Measurements from ENCODE around the gene ST6GALNAC6. TPM values are rescaled to one million over a fixed set of nuclear protein-coding genes. Genes with fewer than 3 reads are reported as not detected.
A peak's percentile ranks its signal among the peaks of the same experiment; 100 is the strongest.

The ST6GALNAC6 gene
- total RNA-seq, 1 experiment from 2014 or later = 24.5 TPM

DNA sequence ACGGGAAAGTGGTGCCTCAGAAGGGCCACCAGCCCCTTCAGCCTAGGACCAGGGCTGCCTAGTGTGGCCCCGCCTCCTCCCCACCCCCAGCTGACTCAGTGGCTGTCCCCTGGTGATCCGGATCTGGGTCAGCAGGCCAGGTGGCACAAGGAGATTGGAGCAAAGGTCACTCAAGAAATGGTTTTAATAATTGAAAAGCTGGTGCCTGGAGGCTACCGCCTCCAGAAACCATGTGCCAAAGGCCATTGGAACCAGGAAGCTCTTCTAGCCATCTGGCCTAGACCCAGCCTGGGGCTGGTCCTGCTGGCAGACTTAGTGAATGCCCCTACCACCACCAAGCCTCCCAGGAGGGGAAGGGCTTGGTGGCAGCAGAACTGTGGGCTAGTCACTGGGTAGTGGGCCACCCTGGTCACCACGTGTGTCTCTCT, 15.9 kb upstream of the ST6GALNAC6 start:
- no peak overlapping the region for H3K4me3 ChIP-seq (replicated peaks in 1 of 2; ENCODE audit: low read depth in 1 of 2, low read length in 2 of 2)

More for the DNA sequence above, 15.9 kb upstream of the ST6GALNAC6 start:
- RAD21 ChIA-PET (ENCODE audit: low non-redundant PET in 1 of 2, low total read pairs in 2 of 2, uncharacterized antibody in 2 of 2, unreplicated experiment in 2 of 2) = interaction anchor here in 1 of 2 experiments (0.7 kb wide), 1 partner anchor 89 kb away, joined by 3 read pairs; no protein-coding TSS in a partner anchor
- intact Hi-C loops (cut with micrococcal nuclease) = loop anchor here (5.0 kb wide), 2 partner anchors 128 to 353 kb away; partner anchors contain the start of gene CDK9
- TF ChIP-seq POLR2AphosphoS5 (IDR thresholded peaks at IDR 0.05; ENCODE audit: low read depth, low read length) = no peak
- TF ChIP-seq SIN3A (IDR thresholded peaks at IDR 0.05; ENCODE audit: low read depth) = no peak
- no peak for TF ChIP-seq EZH2phosphoT487 (IDR thresholded peaks at IDR 0.05; ENCODE audit: borderline replicate concordance)
- TF ChIP-seq, protein P1, sequence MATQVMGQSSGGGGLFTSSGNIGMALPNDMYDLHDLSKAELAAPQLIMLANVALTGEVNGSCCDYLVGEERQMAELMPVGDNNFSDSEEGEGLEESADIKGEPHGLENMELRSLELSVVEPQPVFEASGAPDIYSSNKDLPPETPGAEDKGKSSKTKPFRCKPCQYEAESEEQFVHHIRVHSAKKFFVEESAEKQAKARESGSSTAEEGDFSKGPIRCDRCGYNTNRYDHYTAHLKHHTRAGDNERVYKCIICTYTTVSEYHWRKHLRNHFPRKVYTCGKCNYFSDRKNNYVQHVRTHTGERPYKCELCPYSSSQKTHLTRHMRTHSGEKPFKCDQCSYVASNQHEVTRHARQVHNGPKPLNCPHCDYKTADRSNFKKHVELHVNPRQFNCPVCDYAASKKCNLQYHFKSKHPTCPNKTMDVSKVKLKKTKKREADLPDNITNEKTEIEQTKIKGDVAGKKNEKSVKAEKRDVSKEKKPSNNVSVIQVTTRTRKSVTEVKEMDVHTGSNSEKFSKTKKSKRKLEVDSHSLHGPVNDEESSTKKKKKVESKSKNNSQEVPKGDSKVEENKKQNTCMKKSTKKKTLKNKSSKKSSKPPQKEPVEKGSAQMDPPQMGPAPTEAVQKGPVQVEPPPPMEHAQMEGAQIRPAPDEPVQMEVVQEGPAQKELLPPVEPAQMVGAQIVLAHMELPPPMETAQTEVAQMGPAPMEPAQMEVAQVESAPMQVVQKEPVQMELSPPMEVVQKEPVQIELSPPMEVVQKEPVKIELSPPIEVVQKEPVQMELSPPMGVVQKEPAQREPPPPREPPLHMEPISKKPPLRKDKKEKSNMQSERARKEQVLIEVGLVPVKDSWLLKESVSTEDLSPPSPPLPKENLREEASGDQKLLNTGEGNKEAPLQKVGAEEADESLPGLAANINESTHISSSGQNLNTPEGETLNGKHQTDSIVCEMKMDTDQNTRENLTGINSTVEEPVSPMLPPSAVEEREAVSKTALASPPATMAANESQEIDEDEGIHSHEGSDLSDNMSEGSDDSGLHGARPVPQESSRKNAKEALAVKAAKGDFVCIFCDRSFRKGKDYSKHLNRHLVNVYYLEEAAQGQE (IDR thresholded peaks at IDR 0.05; ENCODE audit: low read depth) = no peak
- no peak for TF ChIP-seq FOSL1 (IDR thresholded peaks at IDR 0.05; ENCODE audit: low read depth)
- TF ChIP-seq, protein P2, sequence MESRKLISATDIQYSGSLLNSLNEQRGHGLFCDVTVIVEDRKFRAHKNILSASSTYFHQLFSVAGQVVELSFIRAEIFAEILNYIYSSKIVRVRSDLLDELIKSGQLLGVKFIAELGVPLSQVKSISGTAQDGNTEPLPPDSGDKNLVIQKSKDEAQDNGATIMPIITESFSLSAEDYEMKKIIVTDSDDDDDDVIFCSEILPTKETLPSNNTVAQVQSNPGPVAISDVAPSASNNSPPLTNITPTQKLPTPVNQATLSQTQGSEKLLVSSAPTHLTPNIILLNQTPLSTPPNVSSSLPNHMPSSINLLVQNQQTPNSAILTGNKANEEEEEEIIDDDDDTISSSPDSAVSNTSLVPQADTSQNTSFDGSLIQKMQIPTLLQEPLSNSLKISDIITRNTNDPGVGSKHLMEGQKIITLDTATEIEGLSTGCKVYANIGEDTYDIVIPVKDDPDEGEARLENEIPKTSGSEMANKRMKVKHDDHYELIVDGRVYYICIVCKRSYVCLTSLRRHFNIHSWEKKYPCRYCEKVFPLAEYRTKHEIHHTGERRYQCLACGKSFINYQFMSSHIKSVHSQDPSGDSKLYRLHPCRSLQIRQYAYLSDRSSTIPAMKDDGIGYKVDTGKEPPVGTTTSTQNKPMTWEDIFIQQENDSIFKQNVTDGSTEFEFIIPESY (IDR thresholded peaks at IDR 0.05; ENCODE audit: extremely low read depth, insufficient replicate concordance, low read length) = no peak
- TF ChIP-seq EGR1 (IDR thresholded peaks at IDR 0.05; ENCODE audit: low read depth) = no peak
- no peak for TF ChIP-seq YY1 (IDR thresholded peaks at IDR 0.05; ENCODE audit: extremely low read depth, insufficient replicate concordance, low read depth, low read length)
- TF ChIP-seq, protein P3, sequence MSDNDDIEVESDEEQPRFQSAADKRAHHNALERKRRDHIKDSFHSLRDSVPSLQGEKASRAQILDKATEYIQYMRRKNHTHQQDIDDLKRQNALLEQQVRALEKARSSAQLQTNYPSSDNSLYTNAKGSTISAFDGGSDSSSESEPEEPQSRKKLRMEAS (IDR thresholded peaks at IDR 0.05) = no peak
- no peak for TF ChIP-seq CEBPB (IDR thresholded peaks at IDR 0.05; ENCODE audit: low read depth)
- no peak for TF ChIP-seq JUND (IDR thresholded peaks at IDR 0.05)
- TF ChIP-seq POLR2A (IDR thresholded peaks at IDR 0.05; ENCODE audit: borderline replicate concordance, extremely low read depth, insufficient read depth, insufficient read length) = no peak
- TF ChIP-seq CBX3 (IDR thresholded peaks at IDR 0.05; ENCODE audit: low read depth) = no peak
- TF ChIP-seq, protein P4, sequence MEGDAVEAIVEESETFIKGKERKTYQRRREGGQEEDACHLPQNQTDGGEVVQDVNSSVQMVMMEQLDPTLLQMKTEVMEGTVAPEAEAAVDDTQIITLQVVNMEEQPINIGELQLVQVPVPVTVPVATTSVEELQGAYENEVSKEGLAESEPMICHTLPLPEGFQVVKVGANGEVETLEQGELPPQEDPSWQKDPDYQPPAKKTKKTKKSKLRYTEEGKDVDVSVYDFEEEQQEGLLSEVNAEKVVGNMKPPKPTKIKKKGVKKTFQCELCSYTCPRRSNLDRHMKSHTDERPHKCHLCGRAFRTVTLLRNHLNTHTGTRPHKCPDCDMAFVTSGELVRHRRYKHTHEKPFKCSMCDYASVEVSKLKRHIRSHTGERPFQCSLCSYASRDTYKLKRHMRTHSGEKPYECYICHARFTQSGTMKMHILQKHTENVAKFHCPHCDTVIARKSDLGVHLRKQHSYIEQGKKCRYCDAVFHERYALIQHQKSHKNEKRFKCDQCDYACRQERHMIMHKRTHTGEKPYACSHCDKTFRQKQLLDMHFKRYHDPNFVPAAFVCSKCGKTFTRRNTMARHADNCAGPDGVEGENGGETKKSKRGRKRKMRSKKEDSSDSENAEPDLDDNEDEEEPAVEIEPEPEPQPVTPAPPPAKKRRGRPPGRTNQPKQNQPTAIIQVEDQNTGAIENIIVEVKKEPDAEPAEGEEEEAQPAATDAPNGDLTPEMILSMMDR (IDR thresholded peaks at IDR 0.05 in 2 of 3, conservative IDR thresholded peaks at IDR 0.05 in 1 of 3; ENCODE audit: borderline replicate concordance in 1 of 3, insufficient read depth in 1 of 3, low read depth in 2 of 3, low read length in 2 of 3) = no peak
- no peak for TF ChIP-seq EZH2 (IDR thresholded peaks at IDR 0.05)
- TF ChIP-seq RAD21 (IDR thresholded peaks at IDR 0.05; ENCODE audit: low read depth) = no peak
- no peak for TF ChIP-seq SP1 (IDR thresholded peaks at IDR 0.05; ENCODE audit: low read depth)
- TF ChIP-seq ELF1 (IDR thresholded peaks at IDR 0.05; ENCODE audit: borderline replicate concordance, low read depth) = no peak
- TF ChIP-seq SRF (IDR thresholded peaks at IDR 0.05; ENCODE audit: low read depth) = no peak
- Histone ChIP-seq H3K4me1 (ENCODE audit: control insufficient read depth in 1 of 2, insufficient read depth in 2 of 2, low read length in 2 of 2) (peaks cover 43 to 54% of the 10 kb centered on the region in 2 experiments), H3K27ac (ENCODE audit: low read depth, low read length) (peak overlapping the region; percentile 49; the same call in 1 of the 2 replicates), H2AFZ (ENCODE audit: low read depth, low read length, poor library complexity, severe bottlenecking) (no peak overlapping the region), H3K4me2 (ENCODE audit: low read length) (peak overlapping the region; percentile 95), H3K27me3 (ENCODE audit: insufficient read depth, low read length) (no peaks in the 10 kb centered on the region), H3K9me3 (ENCODE audit: control insufficient read depth in 1 of 2, insufficient read depth in 1 of 2, low read depth in 1 of 2, low read length in 2 of 2) (no peaks in the 10 kb centered on the region), H4K20me1 (ENCODE audit: insufficient read depth) (no peaks in the 10 kb centered on the region), H3K9me2 (ENCODE audit: insufficient read depth) (no peaks in the 10 kb centered on the region), H3K79me2 (ENCODE audit: insufficient read depth, low read length) (peaks cover 18% of the 10 kb centered on the region), H3K36me3 (ENCODE audit: control insufficient read depth in 1 of 2, insufficient read depth in 2 of 2, low read length in 2 of 2) (peaks cover 0 to 16% of the 10 kb centered on the region in 2 experiments; a peak in 2 of 4 replicates), H3K9ac (ENCODE audit: low read length) (peak overlapping the region; percentile 86)
- BruUV-seq (replicated peaks) = no TSS peak
- CTCF ChIA-PET = interaction anchor here (2.0 kb wide), 1 partner anchor 45 kb away, joined by 4 read pairs; no protein-coding TSS in a partner anchor
- ATAC-seq (no peak), DNase-seq (ENCODE audit: low read depth, low spot score) (no peak)
- POLR2A ChIA-PET = interaction anchor here (1.0 kb wide), 1 partner anchor 9 kb away, joined by 3 read pairs; no protein-coding TSS in a partner anchor
